GM12891 (cell line): ENCODE data around the gene ADAT3.
"Not testable (repeated sequence)": the region's sequence is repeated elsewhere in the genome, so short reads cannot be mapped to it uniquely, and the experiment has no call there.

ENCODE experiments used
- DNase-seq: peaks from one replicate; pipeline ENCODE4 v3.0.0; 2011; ENCODE audit warnings: low spot score; ENCODE audit not compliant: insufficient read length
- FAIRE-seq: peaks from 2 replicates; lab custom pipeline; 2011; peaks lifted over from hg19 to GRCh38; lab: Jason Lieb, UNC
- PAX5 ChIP-seq: IDR thresholded peaks from 2 replicates; pipeline ENCODE4 v1.6.1; 2011; ENCODE audit warnings: low read length, moderate library complexity, mild to moderate bottlenecking; ENCODE audit not compliant: insufficient read depth, severe bottlenecking
- POLR2A ChIP-seq: IDR thresholded peaks from 2 replicates; pipeline ENCODE4 v1.6.1; 2011; ENCODE audit warnings: low read depth, low read length, control low read depth
- POLR2AphosphoS5 ChIP-seq: IDR thresholded peaks from 2 replicates; pipeline ENCODE4 v1.6.1; 2011; ENCODE audit warnings: low read depth, low read length, control low read depth
- POU2F2 ChIP-seq: IDR thresholded peaks from 2 replicates; pipeline ENCODE4 v1.6.1; 2011; ENCODE audit warnings: low read depth, mild to moderate bottlenecking, control low read depth, low read length, moderate library complexity
- SPI1 ChIP-seq: IDR thresholded peaks from 2 replicates; pipeline ENCODE4 v1.6.1; 2011; ENCODE audit warnings: low read depth, low read length, control low read depth
- TAF1 ChIP-seq: IDR thresholded peaks from 2 replicates; pipeline ENCODE4 v1.6.1; 2011; ENCODE audit warnings: low read depth, low read length, control low read depth

The ADAT3 gene

GRCh38 chr19:1866693-1867348, 38.4 kb upstream of the ADAT3 start:
- DNase-seq, result no peak
- no peak for TF ChIP-seq POLR2A
- no peak for TF ChIP-seq SPI1
- no peak for TF ChIP-seq PAX5
- no peak for TF ChIP-seq POU2F2
- TF ChIP-seq POLR2AphosphoS5, result no peak
- TF ChIP-seq TAF1, result no peak
- no peak for FAIRE-seq

- no peak for FAIRE-seq
- TF ChIP-seq SPI1, result no peak
- no peak for DNase-seq
Measured at GRCh38 chr19:1867349-1867724, 37.9 kb upstream of the ADAT3 start.

- FAIRE-seq (no peak), DNase-seq (no peak)
- TF ChIP-seq TAF1, result no peak
- TF ChIP-seq POLR2AphosphoS5, result no peak
- TF ChIP-seq POU2F2, result no peak
- no peak for TF ChIP-seq POLR2A
- TF ChIP-seq PAX5, result no peak
- no peak for TF ChIP-seq SPI1
Measured at GRCh38 chr19:1868971-1869370, 36.2 kb upstream of the ADAT3 start.

GRCh38 chr19:1871140-1871597, 34.0 kb upstream of the ADAT3 start:
- DNase-seq (no peak), FAIRE-seq (no peak)
- no peak for TF ChIP-seq TAF1
- TF ChIP-seq PAX5, result no peak
- TF ChIP-seq POLR2A, result no peak
- no peak for TF ChIP-seq POLR2AphosphoS5
- TF ChIP-seq POU2F2, result no peak
- no peak for TF ChIP-seq SPI1

GRCh38 chr19:1871630-1872029, 33.6 kb upstream of the ADAT3 start:
- DNase-seq, result no peak
- TF ChIP-seq POLR2A (no peak), SPI1 (no peak), POLR2AphosphoS5 (no peak), POU2F2 (no peak), TAF1 (no peak), PAX5 (no peak)
- no peak for FAIRE-seq

- TF ChIP-seq POLR2AphosphoS5, result peak; percentile 47; the same call in 1 of the 2 replicates
- no peak for TF ChIP-seq TAF1
- TF ChIP-seq PAX5, result no peak
- TF ChIP-seq POLR2A, result no peak
- no peak for TF ChIP-seq SPI1
- no peak for TF ChIP-seq POU2F2
- no peak for FAIRE-seq
- no peak for DNase-seq
Measured at GRCh38 chr19:1872807-1873523, 32.2 kb upstream of the ADAT3 start.

GRCh38 chr19:1873524-1874473, 31.4 kb upstream of the ADAT3 start:
- no peak for DNase-seq
- no peak for TF ChIP-seq PAX5
- TF ChIP-seq POLR2A, result no peak
- TF ChIP-seq TAF1, result no peak
- no peak for TF ChIP-seq POLR2AphosphoS5
- TF ChIP-seq POU2F2, result no peak
- TF ChIP-seq SPI1, result no peak
- no peak for FAIRE-seq

GRCh38 chr19:1874554-1875185, 30.5 kb upstream of the ADAT3 start:
- FAIRE-seq (peak; percentile 69), DNase-seq (no peak)
- TF ChIP-seq POLR2AphosphoS5 (no peak), POU2F2 (no peak), PAX5 (no peak)

- not testable (repeated sequence) for DNase-seq
Measured at GRCh38 chr19:1875265-1875645, 29.9 kb upstream of the ADAT3 start.

More at GRCh38 chr19:1875265-1875645, 29.9 kb upstream of the ADAT3 start:
- FAIRE-seq, result not testable (repeated sequence)
